Measurements from ENCODE around the gene HS6ST2. TPM values are rescaled to one million over a fixed set of nuclear protein-coding genes. Genes with fewer than 3 reads are reported as not detected.

The HS6ST2 gene
- total and polyA plus RNA-seq, 9 of the 15 experiments (the other 6 are each of a cell fraction or from before 2014, with no cell fraction given) = not detected

GRCh38 chrX:132933170-132933569 is 25.3 kb downstream of the HS6ST2 start:
- Histone ChIP-seq H3K27ac (ENCODE audit: extremely low read depth, low read depth, low read length) (no peak overlapping the region), H3K79me2 (ENCODE audit: control insufficient read depth, insufficient read depth, low read length) (no peaks in the 10 kb centered on the region), H2AFZ (ENCODE audit: low read depth, low read length) (no peak overlapping the region), H3K9ac (ENCODE audit: insufficient read depth in 1 of 2, low read depth in 2 of 2, low read length in 2 of 2) (no peak overlapping the region), H4K20me1 (replicated peaks; ENCODE audit: control insufficient read depth, insufficient read depth, low read length) (no peaks in the 10 kb centered on the region), H3K9me3 (replicated peaks; ENCODE audit: control insufficient read depth, insufficient read depth, low read depth, low read length) (no peaks in the 10 kb centered on the region), H3K4me2 (ENCODE audit: insufficient read depth, low read length) (no peak overlapping the region), H3K9me1 (ENCODE audit: control insufficient read depth, insufficient read depth, low read length) (no peaks in the 10 kb centered on the region), H3K36me3 (ENCODE audit: control insufficient read depth, insufficient read depth, low read length) (no peaks in the 10 kb centered on the region), H3K4me3 (no peak overlapping the region), H3K27me3 (ENCODE audit: control insufficient read depth in 2 of 2, insufficient read depth in 2 of 2, low read length in 2 of 2) (no peaks in the 10 kb centered on the region), H3K4me1 (replicated peaks in 1 of 2; ENCODE audit: control insufficient read depth in 2 of 2, insufficient read depth in 2 of 2, low read length in 2 of 2) (no peaks in the 10 kb centered on the region)
- BruUV-seq (replicated peaks) = no TSS peak
- ATAC-seq (no peak), FAIRE-seq (no peak), DNase-seq (ENCODE audit: extremely low read depth in 1 of 4, low spot score in 3 of 4) (no peak)
- WGBS (ENCODE audit: insufficient coverage, low coverage, missing lambda C conversion rate) = 0% methylated on average over 8 of the region's 8 CpGs
- TF ChIP-seq CEBPG (CRISPR knock-in tag; IDR thresholded peaks at IDR 0.05) (no peak), CEBPG (tag; conservative IDR thresholded peaks at IDR 0.05 in 1 of 2, IDR thresholded peaks at IDR 0.05 in 1 of 2) (peak in 1 of 2 experiments; percentile 59; a peak in 1 of 4 replicates), CEBPB (tag; IDR thresholded peaks at IDR 0.05) (peak; percentile 42), TFE3 (CRISPR knock-in tag; IDR thresholded peaks at IDR 0.05) (no peak)
- in situ Hi-C loops (cut with MboI) = no loop called here
- intact Hi-C loops (cut with micrococcal nuclease) = no loop called here
- ChIA-PET CTCF (ENCODE audit: low intra/inter-chr PET ratio) (no interaction called here), POLR2A (interaction anchor here (0.6 kb wide), 1 partner anchor 593 kb away, joined by 6 read pairs; no protein-coding TSS in a partner anchor)

GRCh38 chrX:132924426-132924825 is 34.0 kb downstream of the HS6ST2 start:
- no peak overlapping the region for H2AFZ ChIP-seq (ENCODE audit: low read depth, low read length)
- no peak overlapping the region for H3K4me3 ChIP-seq
- BruUV-seq (replicated peaks) = no TSS peak
- no peak overlapping the region for H3K4me2 ChIP-seq (ENCODE audit: insufficient read depth, low read length)
- H3K79me2 ChIP-seq (ENCODE audit: control insufficient read depth, insufficient read depth, low read length) = no peaks in the 10 kb centered on the region
- intact Hi-C loops (cut with micrococcal nuclease) = no loop called here
- ChIA-PET CTCF (ENCODE audit: low intra/inter-chr PET ratio) (no interaction called here), POLR2A (no interaction called here)
- FAIRE-seq = no peak
- no peaks in the 10 kb centered on the region for H3K9me3 ChIP-seq (replicated peaks; ENCODE audit: control insufficient read depth, insufficient read depth, low read depth, low read length)
- 0% methylated on average over 4 of the region's 5 CpGs for WGBS (ENCODE audit: insufficient coverage, low coverage, missing lambda C conversion rate)
- no peak for ATAC-seq
- no peaks in the 10 kb centered on the region for H3K27me3 ChIP-seq (ENCODE audit: control insufficient read depth in 2 of 2, insufficient read depth in 2 of 2, low read length in 2 of 2)
- H4K20me1 ChIP-seq (replicated peaks; ENCODE audit: control insufficient read depth, insufficient read depth, low read length) = no peaks in the 10 kb centered on the region
- no peaks in the 10 kb centered on the region for H3K9me1 ChIP-seq (ENCODE audit: control insufficient read depth, insufficient read depth, low read length)
- no peaks in the 10 kb centered on the region for H3K36me3 ChIP-seq (ENCODE audit: control insufficient read depth, insufficient read depth, low read length)
- H3K4me1 ChIP-seq (replicated peaks in 1 of 2; ENCODE audit: control insufficient read depth in 2 of 2, insufficient read depth in 2 of 2, low read length in 2 of 2) = no peaks in the 10 kb centered on the region
- DNase-seq (ENCODE audit: extremely low read depth in 1 of 4, low spot score in 3 of 4) = no peak
- in situ Hi-C loops (cut with MboI) = no loop called here
- H3K27ac ChIP-seq (ENCODE audit: extremely low read depth, low read depth, low read length) = no peak overlapping the region
- TF ChIP-seq SMARCB1 (IDR thresholded peaks at IDR 0.05; ENCODE audit: insufficient read length, low read depth) = no peak
- H3K9ac ChIP-seq (ENCODE audit: insufficient read depth in 1 of 2, low read depth in 2 of 2, low read length in 2 of 2) = no peak overlapping the region

Data from K562 (cell line).